ENCODE results near the gene TSC1.

The TSC1 gene

GRCh38 chr9:132855904-132856303, 88.5 kb downstream of the TSC1 start:
- no peak for TF ChIP-seq EZH2 (IDR thresholded peaks at IDR 0.05; ENCODE audit: borderline replicate concordance, low read depth, low read length, severe bottlenecking)
- TF ChIP-seq CTCF (IDR thresholded peaks at IDR 0.05; ENCODE audit: borderline replicate concordance, extremely low read depth, low read length, poor library complexity, severe bottlenecking), result no peak
- H3K9me3 ChIP-seq (ENCODE audit: insufficient read depth, low read length, severe bottlenecking), result no peaks in the 10 kb centered on the region
- no peak overlapping the region for H3K9ac ChIP-seq (ENCODE audit: low read depth, low read length)
- H3K4me1 ChIP-seq (ENCODE audit: insufficient read depth, low read length), result peaks cover 13% of the 10 kb centered on the region
- no peak overlapping the region for H2AFZ ChIP-seq (ENCODE audit: low read depth, low read length)
- H4K20me1 ChIP-seq (ENCODE audit: insufficient read depth, low read length), result no peaks in the 10 kb centered on the region
- no peak overlapping the region for H3K4me2 ChIP-seq (ENCODE audit: insufficient read depth, low read length)
- no peaks in the 10 kb centered on the region for H3K36me3 ChIP-seq (ENCODE audit: insufficient read depth, low read length)
- no peaks in the 10 kb centered on the region for H3K27me3 ChIP-seq (ENCODE audit: insufficient read depth, low read length, poor library complexity)
- no peak for ATAC-seq (ENCODE audit: insufficient read depth, low read depth)
- H3K79me2 ChIP-seq (ENCODE audit: insufficient read depth, low read length), result no peaks in the 10 kb centered on the region
- H3K4me3 ChIP-seq (ENCODE audit: low read depth in 1 of 2, low read length in 2 of 2), result no peak overlapping the region
- no peak overlapping the region for H3K27ac ChIP-seq (ENCODE audit: low read length)
- no peak for DNase-seq

- H3K9me3 ChIP-seq (ENCODE audit: insufficient read depth, low read length, severe bottlenecking), result no peaks in the 10 kb centered on the region
- H3K27me3 ChIP-seq (ENCODE audit: insufficient read depth, low read length, poor library complexity), result no peaks in the 10 kb centered on the region
- peaks cover 24% of the 10 kb centered on the region for H3K4me1 ChIP-seq (ENCODE audit: insufficient read depth, low read length)
- H3K4me3 ChIP-seq (ENCODE audit: low read depth in 1 of 2, low read length in 2 of 2), result no peak overlapping the region
- H3K9ac ChIP-seq (ENCODE audit: low read depth, low read length), result no peak overlapping the region
- H3K79me2 ChIP-seq (ENCODE audit: insufficient read depth, low read length), result no peaks in the 10 kb centered on the region
- DNase-seq (no peak), ATAC-seq (ENCODE audit: insufficient read depth, low read depth) (no peak)
- no peaks in the 10 kb centered on the region for H3K36me3 ChIP-seq (ENCODE audit: insufficient read depth, low read length)
- no peak overlapping the region for H3K4me2 ChIP-seq (ENCODE audit: insufficient read depth, low read length)
- H3K27ac ChIP-seq (ENCODE audit: low read length), result no peak overlapping the region
- H4K20me1 ChIP-seq (ENCODE audit: insufficient read depth, low read length), result no peaks in the 10 kb centered on the region
- no peak overlapping the region for H2AFZ ChIP-seq (ENCODE audit: low read depth, low read length)
- TF ChIP-seq CTCF (IDR thresholded peaks at IDR 0.05; ENCODE audit: borderline replicate concordance, extremely low read depth, low read length, poor library complexity, severe bottlenecking) (no peak), EZH2 (IDR thresholded peaks at IDR 0.05; ENCODE audit: borderline replicate concordance, low read depth, low read length, severe bottlenecking) (no peak)
Observed at GRCh38 chr9:132854832-132855231, 89.6 kb downstream of the TSC1 start.

- TF ChIP-seq EZH2 (IDR thresholded peaks at IDR 0.05; ENCODE audit: borderline replicate concordance, low read depth, low read length, severe bottlenecking) (no peak), CTCF (IDR thresholded peaks at IDR 0.05; ENCODE audit: borderline replicate concordance, extremely low read depth, low read length, poor library complexity, severe bottlenecking) (no peak)
- H3K4me1 ChIP-seq (ENCODE audit: insufficient read depth, low read length), result peaks cover 32% of the 10 kb centered on the region
- H3K9me3 ChIP-seq (ENCODE audit: insufficient read depth, low read length, severe bottlenecking), result no peaks in the 10 kb centered on the region
- H3K36me3 ChIP-seq (ENCODE audit: insufficient read depth, low read length), result no peaks in the 10 kb centered on the region
- ATAC-seq (ENCODE audit: insufficient read depth, low read depth), result no peak
- H3K79me2 ChIP-seq (ENCODE audit: insufficient read depth, low read length), result no peaks in the 10 kb centered on the region
- no peak overlapping the region for H2AFZ ChIP-seq (ENCODE audit: low read depth, low read length)
- H3K4me2 ChIP-seq (ENCODE audit: insufficient read depth, low read length), result no peak overlapping the region
- H3K9ac ChIP-seq (ENCODE audit: low read depth, low read length), result no peak overlapping the region
- H3K27ac ChIP-seq (ENCODE audit: low read length), result no peak overlapping the region
- no peak for DNase-seq
- no peaks in the 10 kb centered on the region for H3K27me3 ChIP-seq (ENCODE audit: insufficient read depth, low read length, poor library complexity)
- H3K4me3 ChIP-seq (ENCODE audit: low read depth in 1 of 2, low read length in 2 of 2), result no peak overlapping the region
- no peaks in the 10 kb centered on the region for H4K20me1 ChIP-seq (ENCODE audit: insufficient read depth, low read length)
Observed at GRCh38 chr9:132853482-132853881, 90.9 kb downstream of the TSC1 start.

GRCh38 chr9:132849185-132849706, 95.2 kb downstream of the TSC1 start:
- DNase-seq (no peak), ATAC-seq (ENCODE audit: insufficient read depth, low read depth) (no peak)
- H4K20me1 ChIP-seq (ENCODE audit: insufficient read depth, low read length), result no peaks in the 10 kb centered on the region
- H3K4me1 ChIP-seq (ENCODE audit: insufficient read depth, low read length), result peaks cover 32% of the 10 kb centered on the region
- no peak overlapping the region for H2AFZ ChIP-seq (ENCODE audit: low read depth, low read length)
- H3K4me3 ChIP-seq (ENCODE audit: low read depth in 1 of 2, low read length in 2 of 2), result no peak overlapping the region
- no peak for TF ChIP-seq EZH2 (IDR thresholded peaks at IDR 0.05; ENCODE audit: borderline replicate concordance, low read depth, low read length, severe bottlenecking)
- TF ChIP-seq CTCF (IDR thresholded peaks at IDR 0.05; ENCODE audit: borderline replicate concordance, extremely low read depth, low read length, poor library complexity, severe bottlenecking), result no peak
- no peak overlapping the region for H3K4me2 ChIP-seq (ENCODE audit: insufficient read depth, low read length)
- no peaks in the 10 kb centered on the region for H3K36me3 ChIP-seq (ENCODE audit: insufficient read depth, low read length)
- no peaks in the 10 kb centered on the region for H3K27me3 ChIP-seq (ENCODE audit: insufficient read depth, low read length, poor library complexity)
- no peaks in the 10 kb centered on the region for H3K9me3 ChIP-seq (ENCODE audit: insufficient read depth, low read length, severe bottlenecking)
- no peaks in the 10 kb centered on the region for H3K79me2 ChIP-seq (ENCODE audit: insufficient read depth, low read length)
- H3K9ac ChIP-seq (ENCODE audit: low read depth, low read length), result no peak overlapping the region
- H3K27ac ChIP-seq (ENCODE audit: low read length), result no peak overlapping the region

Data from DND-41 (cell line).